HL-60/S4 treated with retinoic acid at 250 ng/mL for 4 days and 3 days (cell line): ENCODE results near the gene ABCA13.

Experiments
- in situ Hi-C: fragments of 300-500 bp; cut with MboI; formaldehyde crosslinking; loops from 2 replicates; pipeline ENCODE4 v1.7.0; 2022; ENCODE audit warnings: low sequenced_read_pairs

Gene ABCA13

GRCh38 chr7:48424731-48425130 lies 253.5 kb downstream of the ABCA13 start:
- in situ Hi-C loops: no loop called here

DNA sequence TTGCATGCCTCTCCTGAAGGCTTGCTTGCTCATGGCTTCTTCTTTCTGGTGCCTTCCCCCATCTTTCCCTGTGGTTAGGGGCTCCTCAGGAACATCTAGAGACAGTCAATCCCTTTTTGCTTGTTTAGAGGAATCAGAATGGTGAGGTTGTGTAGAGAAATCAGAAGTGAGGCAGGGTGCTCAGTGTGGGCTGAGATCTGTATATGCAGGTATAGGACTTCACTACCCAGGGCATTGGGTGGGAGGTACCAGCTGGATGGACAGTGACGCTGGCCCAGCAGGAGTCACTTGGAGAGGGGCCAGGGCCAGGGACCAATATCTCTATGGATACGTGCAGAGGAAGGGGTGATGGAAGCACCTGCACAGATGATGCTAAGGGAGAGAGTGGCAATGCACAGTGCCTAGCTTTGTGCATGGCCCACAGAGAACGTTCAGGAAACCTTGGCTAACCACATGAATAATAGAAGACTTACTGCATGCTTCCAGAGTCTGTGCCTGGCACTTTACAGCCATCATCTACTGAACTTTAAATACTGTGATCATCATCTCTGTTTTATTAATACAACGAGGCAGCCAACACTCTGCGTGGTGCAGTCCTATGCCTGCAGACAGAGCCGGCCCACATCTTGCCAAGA lies 255.2 kb downstream of the ABCA13 start:
- in situ Hi-C loops: no loop called here

GRCh38 chr7:48426966-48427555 lies 255.8 kb downstream of the ABCA13 start:
- in situ Hi-C loops: no loop called here

GRCh38 chr7:48427671-48428070 lies 256.4 kb downstream of the ABCA13 start:
- in situ Hi-C loops: no loop called here

DNA sequence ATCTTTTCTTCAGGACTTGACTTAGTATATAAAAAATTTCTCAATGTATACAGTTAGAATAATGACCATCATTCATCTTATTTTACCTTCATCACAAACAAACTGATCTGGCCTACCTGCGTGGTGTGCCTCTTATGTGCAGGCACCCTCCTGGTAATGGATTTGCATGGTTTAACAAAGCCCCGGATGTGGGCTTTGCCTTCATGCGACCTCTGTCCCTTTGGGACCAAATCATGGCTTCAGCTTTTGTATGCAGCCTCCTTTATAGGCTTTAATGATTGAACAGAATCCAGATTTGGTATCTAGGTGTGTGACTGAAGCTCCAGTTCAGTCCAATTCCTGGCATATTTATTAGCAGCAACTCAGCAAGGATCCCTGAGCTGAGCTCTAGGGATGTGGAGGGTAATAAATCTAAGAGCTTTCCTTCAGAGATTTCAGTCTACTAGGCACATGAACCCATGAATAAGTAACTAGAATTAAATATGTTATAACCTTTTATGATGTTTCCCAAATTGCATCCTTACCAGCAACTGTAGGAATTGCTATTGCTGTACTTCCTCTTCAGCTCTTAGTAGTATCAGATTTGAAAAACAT lies 256.9 kb downstream of the ABCA13 start:
- in situ Hi-C loops: no loop called here

DNA sequence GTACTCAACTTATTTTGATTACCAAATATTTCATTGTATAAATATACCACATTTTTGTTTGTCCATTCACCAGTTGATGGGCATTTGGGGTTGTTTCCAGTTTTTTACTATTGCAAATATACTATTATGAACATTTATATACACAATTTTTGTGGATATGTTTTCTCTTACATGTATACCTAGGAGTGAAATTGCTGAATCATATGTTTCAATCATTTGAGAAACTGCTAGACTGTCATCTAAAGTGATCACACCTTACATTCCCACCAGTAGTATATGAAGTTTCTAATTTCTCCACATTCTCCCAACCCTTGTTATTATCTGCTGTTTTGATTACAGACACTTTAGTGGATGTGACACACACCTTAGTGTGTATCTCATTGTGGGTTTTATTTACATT lies 257.9 kb downstream of the ABCA13 start:
- in situ Hi-C loops: no loop called here

DNA sequence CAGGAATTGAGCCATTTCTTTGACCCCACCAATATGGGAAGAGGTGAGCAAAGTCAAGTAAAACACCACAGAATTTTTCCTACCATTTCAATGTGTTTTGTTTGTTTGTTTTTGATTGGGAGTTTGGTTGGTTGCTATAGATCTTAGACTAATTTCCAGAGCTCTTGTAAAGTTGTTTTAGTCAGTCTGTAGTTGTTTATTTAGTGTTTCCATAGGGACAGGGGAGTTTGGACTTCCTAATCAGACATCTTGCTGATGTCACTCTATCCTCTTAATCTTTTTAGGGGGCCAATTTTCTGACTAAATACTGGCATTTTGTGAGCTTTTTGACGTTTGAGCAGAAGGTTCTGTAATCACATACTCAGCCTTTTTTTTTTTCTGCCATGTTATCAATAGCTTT lies 266.9 kb downstream of the ABCA13 start:
- in situ Hi-C loops: no loop called here

DNA sequence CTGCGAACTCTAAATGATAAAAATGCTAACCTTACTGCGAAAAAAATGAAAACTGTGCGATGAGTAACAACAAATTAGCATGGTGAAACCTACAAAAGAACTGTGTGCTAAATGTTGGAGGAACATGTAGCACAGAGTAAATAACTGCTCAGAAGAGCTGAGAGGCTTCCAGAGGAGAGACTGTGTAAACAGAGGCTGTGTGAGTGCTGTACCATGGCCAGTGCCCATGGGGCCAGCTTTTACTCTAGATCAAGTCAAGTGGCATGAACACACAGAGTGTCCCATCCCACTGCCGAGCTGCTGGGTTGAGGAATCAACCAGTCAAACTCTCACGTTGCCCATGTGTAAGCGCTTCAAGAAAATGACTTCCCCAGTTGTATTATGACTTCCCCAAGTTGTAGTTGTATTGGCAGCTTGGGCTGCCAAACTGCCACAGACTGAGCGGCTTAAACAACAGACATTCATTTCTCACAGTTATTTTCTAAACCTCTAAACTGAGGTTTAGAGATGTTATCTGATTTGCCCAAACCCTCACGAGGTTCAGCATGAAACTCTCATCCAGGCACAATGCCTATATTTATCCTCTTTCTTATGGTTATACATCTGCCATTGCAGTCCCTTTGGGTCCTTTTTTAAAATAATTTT lies 270.7 kb downstream of the ABCA13 start:
- in situ Hi-C loops: no loop called here

DNA sequence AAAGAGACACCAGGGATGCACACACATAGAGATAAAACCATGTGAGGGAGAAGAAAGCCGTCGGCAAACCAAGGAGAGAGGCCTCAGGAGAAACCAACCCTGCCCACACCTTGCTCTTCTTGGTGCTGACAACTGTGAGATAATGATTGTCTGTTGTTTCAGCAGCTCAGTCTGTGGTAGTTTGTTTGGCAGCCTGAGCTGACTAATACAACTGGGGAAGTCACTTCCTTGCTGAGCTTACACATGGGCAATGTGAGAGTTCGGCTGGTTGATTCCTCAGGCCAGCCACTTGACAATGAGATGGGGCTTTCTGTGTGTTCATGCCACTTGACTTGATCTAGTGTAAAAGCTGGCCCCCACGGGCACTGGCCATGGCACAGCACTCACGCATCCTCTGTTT lies 271.8 kb downstream of the ABCA13 start:
- in situ Hi-C loops: no loop called here

GRCh38 chr7:48446721-48447120 lies 275.5 kb downstream of the ABCA13 start:
- in situ Hi-C loops: no loop called here

- in situ Hi-C loops: no loop called here
Measured at GRCh38 chr7:48452218-48452617, 281.0 kb downstream of the ABCA13 start.

DNA sequence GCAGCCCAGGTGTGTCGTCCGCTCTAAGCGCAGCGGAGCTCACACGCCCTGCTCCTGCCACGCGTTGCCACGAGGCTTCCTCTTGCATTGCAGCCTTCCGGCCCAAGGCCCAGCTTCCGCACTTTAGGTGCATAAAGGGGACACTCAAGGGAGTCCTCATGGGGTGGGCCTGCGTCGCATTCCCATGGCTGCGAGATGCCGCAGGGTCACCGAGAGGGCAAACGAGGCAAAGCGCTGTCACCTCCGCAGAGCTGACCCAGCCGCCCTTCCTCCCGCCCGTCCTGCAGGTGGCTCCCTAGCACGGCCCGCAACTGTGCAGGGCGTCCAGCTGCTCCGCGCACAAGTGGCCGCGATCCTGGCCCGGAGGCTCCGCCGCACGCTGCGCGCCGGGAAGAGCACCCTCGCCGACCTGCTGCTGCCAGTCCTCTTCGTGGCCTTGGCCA lies 283.5 kb downstream of the ABCA13 start:
- in situ Hi-C loops: no loop called here

DNA sequence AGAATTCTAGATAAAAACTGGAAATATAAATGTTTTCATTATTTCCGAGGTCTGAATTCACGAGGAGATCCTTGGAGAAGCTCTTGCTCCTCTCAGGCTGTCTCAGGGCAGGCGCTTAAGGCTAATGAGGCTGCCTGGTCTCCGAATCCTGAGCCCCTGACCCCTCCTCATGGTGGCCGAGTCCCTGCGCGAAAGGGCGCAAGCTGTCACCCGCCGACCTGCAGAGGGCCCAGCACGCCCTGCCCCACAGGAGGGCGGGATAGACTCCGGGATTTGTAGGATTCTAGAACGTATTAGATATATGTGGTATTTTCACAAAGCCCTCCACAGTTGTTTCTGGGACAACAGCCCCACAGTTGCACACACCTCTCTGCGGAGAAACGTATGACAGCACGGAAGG lies 284.1 kb downstream of the ABCA13 start:
- in situ Hi-C loops: no loop called here

GRCh38 chr7:48458701-48459524 lies 287.7 kb downstream of the ABCA13 start:
- in situ Hi-C loops: no loop called here

GRCh38 chr7:48466713-48467112 lies 295.5 kb downstream of the ABCA13 start:
- in situ Hi-C loops: no loop called here

- in situ Hi-C loops: no loop called here
Measured at GRCh38 chr7:48471196-48471595, 299.9 kb downstream of the ABCA13 start.

- in situ Hi-C loops: no loop called here
Measured at GRCh38 chr7:48472640-48473039, 301.4 kb downstream of the ABCA13 start.

- in situ Hi-C loops: no loop called here
Measured at GRCh38 chr7:48473205-48473865, 302.1 kb downstream of the ABCA13 start.

GRCh38 chr7:48481235-48481634 lies 310.0 kb downstream of the ABCA13 start:
- in situ Hi-C loops: no loop called here

GRCh38 chr7:48497521-48497920 lies 326.3 kb downstream of the ABCA13 start:
- in situ Hi-C loops: no loop called here

DNA sequence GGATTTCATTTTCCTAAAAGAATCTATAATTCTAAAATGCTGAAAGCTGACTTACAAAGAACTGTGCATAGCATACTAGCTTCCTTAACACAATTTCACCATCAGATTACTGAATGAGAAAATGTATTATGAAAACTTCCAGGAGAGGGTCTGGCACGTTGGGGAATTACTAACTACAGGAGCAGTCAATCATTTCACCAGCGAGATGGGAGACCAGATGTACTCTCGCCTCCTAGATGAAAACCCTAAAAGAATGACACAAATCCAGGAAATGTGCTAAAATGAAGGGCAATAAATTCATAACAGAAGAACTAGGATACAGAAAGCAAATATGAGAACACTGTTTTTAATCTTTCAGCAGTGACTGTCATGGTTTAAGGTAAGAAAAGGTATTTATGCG lies 330.8 kb downstream of the ABCA13 start:
- in situ Hi-C loops: no loop called here
